MM.1S (cell line): ENCODE data around the gene UST.
"Not testable (repeated sequence)": the region's sequence is repeated elsewhere in the genome, so short reads cannot be mapped to it uniquely, and the experiment has no call there.

ENCODE experiments used
- DNase-seq: peaks from one replicate; pipeline ENCODE4 v3.0.0-alpha.2; 2015
- H2AFZ ChIP-seq: fragments of 300-600 bp; sonication (generic); 2 replicates; pipeline ENCODE4 v1.6.0; 2016; ENCODE audit warnings: antibody characterized with exemption, low read length
- H3F3A ChIP-seq: fragments of 300-600 bp; sonication (generic); 2 replicates; pipeline ENCODE4 v1.6.1; 2016; ENCODE audit warnings: mild to moderate bottlenecking, antibody characterized with exemption, low read length, moderate library complexity, mixed read lengths; ENCODE audit not compliant: insufficient read depth
- H3K27ac ChIP-seq: fragments of 300-600 bp; sonication (generic); 2 replicates; pipeline ENCODE4 v1.5.1; 2016; ENCODE audit warnings: mild to moderate bottlenecking, low read length
- H3K27me3 ChIP-seq: fragments of 300-600 bp; sonication (generic); replicated peaks from 2 replicates; pipeline ENCODE4 v1.6.0; 2016; ENCODE audit warnings: low read length; ENCODE audit not compliant: insufficient read depth
- H3K36me3 ChIP-seq: fragments of 300-600 bp; sonication (generic); replicated peaks from 2 replicates; pipeline ENCODE4 v1.6.1; 2016; ENCODE audit warnings: mild to moderate bottlenecking, low read length, mixed read lengths; ENCODE audit not compliant: insufficient read depth
- H3K4me1 ChIP-seq: fragments of 300-600 bp; sonication (generic); 2 replicates; pipeline ENCODE4 v1.6.1; 2016; ENCODE audit warnings: low read length, mixed read lengths
- H3K4me2 ChIP-seq: fragments of 300-600 bp; sonication (generic); 2 replicates; pipeline ENCODE4 v1.6.0; 2016; ENCODE audit warnings: low read depth, low read length
- H3K4me3 ChIP-seq: fragments of 300-600 bp; sonication (generic); 2 replicates; pipeline ENCODE4 v1.5.1; 2016; ENCODE audit warnings: low read length, mixed read lengths
- H3K79me2 ChIP-seq: fragments of 300-600 bp; sonication (generic); 2 replicates; pipeline ENCODE4 v1.6.1; 2016; ENCODE audit warnings: mixed run types, low read length, mixed read lengths
- H3K9ac ChIP-seq: fragments of 300-600 bp; sonication (generic); 2 replicates; pipeline ENCODE4 v1.6.1; 2016; ENCODE audit warnings: low read length, mixed read lengths
- H3K9me2 ChIP-seq: fragments of 300-600 bp; sonication (generic); replicated peaks from 2 replicates; pipeline ENCODE4 v1.6.1; 2016; ENCODE audit warnings: mild to moderate bottlenecking, low read length, mixed read lengths; ENCODE audit not compliant: insufficient read depth
- H3K9me3 ChIP-seq: fragments of 300-600 bp; sonication (generic); replicated peaks from 2 replicates; pipeline ENCODE4 v1.6.1; 2016; ENCODE audit warnings: mild to moderate bottlenecking, low read length, mixed read lengths; ENCODE audit not compliant: insufficient read depth
- H4K20me1 ChIP-seq: fragments of 300-600 bp; sonication (generic); 2 replicates; pipeline ENCODE4 v1.6.1; 2016; ENCODE audit warnings: mild to moderate bottlenecking, low read length, moderate library complexity, mixed read lengths; ENCODE audit not compliant: insufficient read depth
- CTCF ChIP-seq: fragments of 300-600 bp; sonication (generic); IDR thresholded peaks from 2 replicates; pipeline ENCODE4 v1.5.1; 2016; ENCODE audit warnings: antibody characterized with exemption, low read length, mixed read lengths
- EZH2 ChIP-seq: fragments of 300-600 bp; sonication (generic); optimal IDR thresholded peaks from 2 replicates; pipeline ENCODE3; 2017; ENCODE audit warnings: low read depth, mild to moderate bottlenecking, antibody characterized with exemption, low read length, mixed read lengths
- EZH2phosphoT487 ChIP-seq: fragments of 300-600 bp; sonication (generic); IDR thresholded peaks from 2 replicates; pipeline ENCODE4 v1.6.1; 2018; ENCODE audit warnings: antibody characterized with exemption, low read length

UST gene

GRCh38 chr6:148760568-148761526 lies 14.0 kb downstream of the UST start:
- H3K4me2 ChIP-seq: no peak overlapping the region
- H3K79me2 ChIP-seq: no peaks in the 10 kb centered on the region
- no peak for DNase-seq
- no peak overlapping the region for H3K27ac ChIP-seq
- H3K27me3 ChIP-seq: no peaks in the 10 kb centered on the region; the same call in 1 of the 2 replicates
- no peaks in the 10 kb centered on the region for H3K9me2 ChIP-seq
- H3K9ac ChIP-seq: no peak overlapping the region
- peaks cover 4% of the 10 kb centered on the region; the same call in 1 of the 2 replicates for H3F3A ChIP-seq
- TF ChIP-seq EZH2phosphoT487 (no peak), EZH2 (no peak), CTCF (no peak)
- peaks cover 9% of the 10 kb centered on the region for H3K4me1 ChIP-seq
- no peaks in the 10 kb centered on the region for H3K9me3 ChIP-seq
- H3K4me3 ChIP-seq: no peak overlapping the region
- no peak overlapping the region for H2AFZ ChIP-seq
- no peaks in the 10 kb centered on the region for H3K36me3 ChIP-seq
- no peaks in the 10 kb centered on the region for H4K20me1 ChIP-seq

GRCh38 chr6:148761527-148762011 lies 14.7 kb downstream of the UST start:
- Histone ChIP-seq H3K36me3 (no peaks in the 10 kb centered on the region), H3K27me3 (no peaks in the 10 kb centered on the region; the same call in 1 of the 2 replicates), H3K4me1 (peaks cover 9% of the 10 kb centered on the region), H3K79me2 (no peaks in the 10 kb centered on the region), H3K4me3 (no peak overlapping the region), H3K9me2 (no peaks in the 10 kb centered on the region), H3K27ac (no peak overlapping the region), H4K20me1 (no peaks in the 10 kb centered on the region), H3K9ac (no peak overlapping the region), H3F3A (peaks cover 4% of the 10 kb centered on the region; the same call in 1 of the 2 replicates), H3K9me3 (no peaks in the 10 kb centered on the region), H3K4me2 (no peak overlapping the region), H2AFZ (no peak overlapping the region)
- TF ChIP-seq EZH2: no peak
- no peak for TF ChIP-seq EZH2phosphoT487
- TF ChIP-seq CTCF: no peak
- DNase-seq: no peak

DNA sequence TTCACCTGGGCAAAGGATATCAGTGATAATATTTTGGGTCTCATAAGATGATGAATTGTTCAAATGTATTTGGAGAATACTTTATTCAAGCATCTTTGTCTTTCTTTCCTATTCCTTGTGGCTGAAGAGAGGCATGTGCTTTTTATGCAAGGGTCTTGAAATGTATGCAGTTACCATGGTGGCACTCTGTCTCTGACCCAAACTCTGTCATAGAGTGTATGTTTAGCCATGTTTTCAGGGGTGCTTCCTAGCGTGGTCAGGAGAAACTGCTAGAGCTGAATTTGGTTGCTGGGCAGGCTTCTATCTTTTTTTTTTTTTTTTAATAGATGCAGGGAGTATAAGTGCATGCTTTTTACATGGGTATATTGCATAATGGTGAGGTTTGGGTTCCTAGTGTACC lies 15.4 kb downstream of the UST start:
- Histone ChIP-seq H4K20me1 (no peaks in the 10 kb centered on the region), H3K27ac (no peak overlapping the region), H2AFZ (no peak overlapping the region), H3K9me2 (no peaks in the 10 kb centered on the region), H3K9me3 (no peaks in the 10 kb centered on the region), H3K4me3 (no peak overlapping the region), H3F3A (peaks cover 4% of the 10 kb centered on the region; the same call in 1 of the 2 replicates), H3K4me1 (peaks cover 9% of the 10 kb centered on the region), H3K36me3 (no peaks in the 10 kb centered on the region), H3K79me2 (no peaks in the 10 kb centered on the region), H3K4me2 (no peak overlapping the region), H3K9ac (no peak overlapping the region), H3K27me3 (no peaks in the 10 kb centered on the region; the same call in 1 of the 2 replicates)
- TF ChIP-seq EZH2: no peak
- TF ChIP-seq EZH2phosphoT487: no peak
- TF ChIP-seq CTCF: no peak
- DNase-seq: no peak

- H3K79me2 ChIP-seq, H2AFZ ChIP-seq, H3K9me3 ChIP-seq, H3K9me2 ChIP-seq, H3K27ac ChIP-seq, H3F3A ChIP-seq, H3K4me1 ChIP-seq, DNase-seq, H4K20me1 ChIP-seq, H3K4me2 ChIP-seq, H3K4me3 ChIP-seq, H3K9ac ChIP-seq, H3K27me3 ChIP-seq, H3K36me3 ChIP-seq: not testable (repeated sequence)
Observed at GRCh38 chr6:148764259-148765020, 17.6 kb downstream of the UST start.
